GM19468 (cell line): ENCODE measurements around the gene CENPP.

ENCODE experiments used
- ATAC-seq: cut with Tn5 transposase; IDR thresholded peaks from one replicate; pipeline ENCODE4 v1.9.1; 2021; ENCODE audit warnings: mild to moderate bottlenecking, moderate library complexity, moderate number of reproducible peaks; ENCODE audit not compliant: unreplicated experiment; ENCODE audit errors: extremely low read depth

The CENPP gene

DNA sequence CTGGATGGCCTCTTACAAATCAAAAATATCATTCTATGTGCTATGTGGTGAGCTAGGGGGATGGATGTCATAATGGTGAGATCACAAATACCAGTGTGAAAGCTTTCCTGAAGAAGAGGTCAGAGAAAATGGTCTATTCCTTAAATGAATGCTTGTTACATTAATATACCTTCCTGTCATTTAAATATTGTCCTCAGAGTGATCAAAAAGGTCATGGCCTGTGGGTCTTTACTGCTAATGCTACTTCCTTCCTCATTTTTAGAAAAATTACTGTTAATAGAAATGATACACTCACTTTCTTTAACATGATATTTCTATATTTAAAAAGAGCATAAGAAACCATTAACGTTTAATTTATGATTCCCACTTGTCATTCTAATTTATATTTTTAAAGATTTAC is 88.8 kb downstream of the CENPP start:
- ATAC-seq = no peak

DNA sequence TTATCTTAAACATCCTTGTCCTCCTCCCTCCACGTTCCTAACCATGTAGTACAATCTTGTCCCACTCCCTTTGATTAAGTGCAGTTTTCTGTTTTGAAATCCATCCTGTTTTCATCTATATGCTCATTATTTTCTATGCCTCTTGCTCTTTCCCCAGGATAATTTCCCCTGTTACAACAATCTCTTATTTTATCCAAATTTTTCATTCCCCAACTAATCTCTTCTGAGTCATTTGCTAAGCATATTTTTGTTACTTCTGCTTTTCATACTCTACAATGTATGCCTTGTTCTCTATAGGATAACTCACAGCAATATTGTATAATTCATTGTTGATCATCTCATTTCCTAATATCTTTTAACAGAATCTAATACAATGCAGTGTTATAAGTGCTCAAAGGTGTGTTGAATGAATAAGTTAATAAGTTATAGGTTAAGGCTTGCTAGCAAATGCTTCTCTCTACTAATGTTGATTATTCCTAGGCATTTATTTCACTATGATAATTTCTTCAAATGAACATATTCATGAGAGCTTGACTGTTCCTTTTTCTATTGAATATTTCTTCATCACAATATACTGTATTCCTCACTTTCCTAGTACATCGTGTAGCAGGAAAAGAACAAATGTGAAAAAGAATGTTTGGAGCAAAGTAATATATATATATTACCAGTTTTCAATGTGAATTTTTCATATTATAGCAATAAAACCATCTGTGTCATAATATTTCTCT is 97.0 kb downstream of the CENPP start:
- ATAC-seq = no peak

DNA sequence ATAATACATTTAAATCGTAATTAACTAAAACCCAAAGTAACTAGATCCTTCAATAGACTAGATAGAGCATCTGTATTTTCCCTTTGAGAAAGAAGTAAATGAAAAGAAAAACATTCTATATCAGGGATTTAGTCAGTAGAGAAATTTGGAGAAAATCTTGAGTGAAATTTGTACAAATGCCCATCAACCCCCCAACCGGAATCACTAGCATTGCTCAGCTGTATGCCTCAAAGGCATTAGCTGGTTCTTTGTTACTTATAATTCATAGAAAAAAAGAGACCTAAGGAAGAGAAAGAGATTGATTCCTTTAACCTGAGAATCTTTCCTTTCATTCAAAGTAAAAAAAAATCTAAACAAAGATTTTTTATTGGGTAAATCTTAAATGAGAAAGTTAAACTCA is 97.9 kb downstream of the CENPP start:
- no peak for ATAC-seq

DNA sequence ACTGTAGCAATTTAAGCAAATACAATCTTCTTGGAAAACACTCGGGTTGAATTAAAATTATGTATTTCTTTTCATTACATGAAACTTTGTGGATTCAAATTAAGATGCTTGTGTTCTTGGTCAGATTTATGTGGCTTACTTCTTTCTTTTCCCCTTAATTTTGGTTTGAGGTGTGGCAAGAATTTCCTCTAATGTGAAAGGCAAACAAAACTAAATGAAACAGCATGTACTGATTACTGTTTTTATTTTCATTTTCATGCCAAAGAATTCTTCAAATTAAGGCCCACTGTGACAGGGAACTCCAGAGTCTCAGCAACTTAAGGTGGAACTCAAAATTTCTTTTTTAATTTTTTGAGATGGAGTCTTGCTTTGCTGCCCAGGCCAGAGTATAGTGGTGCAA is 98.6 kb downstream of the CENPP start, which contains the start of gene OMD:
OMD (minus strand) TSS at position 132 of the 400 bp plus-strand sequence. CDS start 6,913 bp downstream, outside the sequence.
- ATAC-seq = no peak

DNA sequence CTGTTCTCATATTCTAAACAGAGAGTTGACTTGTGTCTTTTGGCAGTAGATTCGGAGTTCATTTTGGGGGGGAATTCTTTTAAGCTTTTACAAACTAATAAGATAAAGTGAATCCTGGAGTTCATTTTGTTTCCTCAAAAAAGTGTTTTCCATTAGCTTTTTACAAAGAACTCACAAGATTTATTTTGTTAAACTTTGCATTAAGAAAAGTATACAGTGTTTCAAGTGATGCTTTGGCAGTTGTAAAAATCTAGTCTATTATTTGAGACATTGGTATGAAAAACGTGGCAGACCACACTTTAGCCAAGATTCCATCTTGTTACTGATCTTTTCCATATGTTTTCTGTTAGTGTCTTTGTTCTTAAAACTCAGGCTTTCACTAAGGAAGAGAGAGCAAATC is 99.7 kb downstream of the CENPP start:
- no peak for ATAC-seq

DNA sequence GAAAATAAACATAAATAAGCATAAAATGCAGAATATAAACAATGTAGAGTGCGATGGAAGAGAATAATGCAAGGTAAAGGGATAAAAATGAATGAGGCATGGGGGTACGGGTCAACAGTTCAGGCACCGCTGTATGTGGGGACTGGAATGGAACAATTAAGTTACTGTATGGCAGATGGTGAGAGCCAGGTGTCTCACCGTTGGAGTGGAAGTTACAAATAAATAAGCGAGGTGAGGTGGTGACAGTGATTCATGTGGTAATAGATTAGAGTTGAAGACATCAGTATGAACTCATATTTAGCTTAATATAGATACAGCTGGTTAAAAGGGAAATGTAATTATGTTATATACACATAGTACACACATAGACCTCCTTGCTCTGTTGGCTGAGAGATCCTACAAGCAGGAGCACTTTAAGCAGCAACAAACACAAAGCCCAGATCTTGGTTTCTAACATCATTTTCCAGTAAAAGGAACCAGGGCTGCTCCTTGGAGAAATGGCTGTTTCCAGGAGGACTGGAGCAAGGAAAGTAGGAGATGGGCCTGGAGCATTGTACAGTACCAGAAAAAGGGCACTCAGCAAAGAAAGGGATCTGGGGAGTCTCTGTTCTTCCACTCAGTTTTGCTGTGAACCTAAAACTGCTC is 100.9 kb downstream of the CENPP start:
- no peak for ATAC-seq

DNA sequence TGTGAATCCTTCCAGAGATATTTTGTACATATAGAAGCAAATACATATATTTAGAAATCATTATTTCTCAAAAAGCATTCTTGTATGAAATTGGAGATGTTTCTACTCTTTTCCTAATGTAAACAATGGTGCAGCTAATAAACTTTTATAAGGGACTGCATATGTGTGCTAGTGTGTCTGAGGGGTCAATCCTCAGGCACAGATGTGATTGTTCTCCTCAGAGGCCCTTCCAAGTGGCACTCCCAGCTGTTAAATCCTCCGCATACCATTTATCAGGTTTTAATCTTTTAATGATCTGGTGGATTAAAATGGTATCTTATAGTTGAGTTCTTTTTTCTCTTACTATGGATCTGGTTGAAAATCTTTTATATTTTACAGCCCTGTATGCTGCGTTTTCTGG is 104.1 kb downstream of the CENPP start:
- ATAC-seq = no peak

DNA sequence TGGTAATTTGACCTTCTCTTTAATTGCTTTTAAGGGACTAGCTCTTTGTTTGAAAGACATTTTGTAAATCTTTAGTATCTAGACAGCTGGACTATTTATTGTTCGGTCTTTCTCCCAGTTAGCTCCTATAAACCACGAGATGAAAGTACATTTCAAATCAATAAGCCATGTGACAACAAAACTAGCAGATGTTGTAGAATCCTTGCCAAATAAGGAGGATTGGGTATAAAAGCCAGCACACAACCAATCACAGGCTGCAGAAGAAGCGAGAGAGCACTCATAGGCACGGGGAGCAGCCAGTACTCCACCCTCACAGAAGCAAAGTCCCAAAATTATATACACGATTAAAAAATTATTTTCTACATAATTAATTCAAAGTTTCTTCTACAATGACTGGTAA is 106.6 kb downstream of the CENPP start:
- ATAC-seq = no peak

DNA sequence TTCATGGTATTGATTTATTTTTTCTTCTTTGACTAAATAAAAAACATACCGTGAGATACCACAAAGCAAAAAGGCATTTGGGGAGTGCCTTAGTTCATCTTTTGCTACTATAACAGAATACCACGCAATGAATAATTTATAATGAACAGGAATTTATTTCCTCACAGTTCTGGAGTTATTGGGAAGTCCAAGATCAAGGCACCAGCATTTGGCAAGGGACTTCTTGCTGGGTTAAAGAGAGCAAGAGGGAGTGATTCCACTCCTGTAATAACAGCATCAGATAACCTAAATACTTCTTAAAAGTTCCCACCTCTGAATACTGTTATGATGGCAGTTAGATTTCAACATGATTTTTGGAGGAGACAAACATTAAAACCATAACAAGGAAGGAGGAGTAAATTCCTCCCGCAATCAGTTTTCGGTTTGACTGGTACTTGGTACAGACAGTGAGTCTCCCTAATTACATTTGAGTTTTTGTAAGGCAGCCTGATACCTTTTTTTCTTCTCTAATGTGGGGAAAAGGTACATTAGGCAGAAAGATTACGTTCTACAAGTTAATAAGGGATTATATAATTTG is 107.3 kb downstream of the CENPP start:
- ATAC-seq = no peak

DNA sequence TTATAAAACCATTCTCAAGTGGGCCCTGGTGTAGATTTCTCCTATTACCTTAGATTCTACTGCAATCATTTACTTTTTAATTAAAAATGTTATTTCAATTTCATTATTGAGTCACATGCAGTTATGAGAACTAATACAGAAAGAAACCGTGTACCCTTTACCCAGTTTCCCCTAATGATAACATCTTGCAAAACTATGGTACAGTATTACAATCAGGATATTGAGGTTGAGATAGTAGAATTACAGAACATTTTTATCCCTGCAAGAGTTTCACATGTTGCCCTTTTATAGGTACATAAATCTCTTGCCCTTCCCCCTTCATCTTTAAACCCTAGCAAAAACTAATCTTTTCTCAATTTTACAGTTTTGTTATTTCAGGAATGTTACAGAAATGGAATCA is 109.5 kb downstream of the CENPP start:
- no peak for ATAC-seq

DNA sequence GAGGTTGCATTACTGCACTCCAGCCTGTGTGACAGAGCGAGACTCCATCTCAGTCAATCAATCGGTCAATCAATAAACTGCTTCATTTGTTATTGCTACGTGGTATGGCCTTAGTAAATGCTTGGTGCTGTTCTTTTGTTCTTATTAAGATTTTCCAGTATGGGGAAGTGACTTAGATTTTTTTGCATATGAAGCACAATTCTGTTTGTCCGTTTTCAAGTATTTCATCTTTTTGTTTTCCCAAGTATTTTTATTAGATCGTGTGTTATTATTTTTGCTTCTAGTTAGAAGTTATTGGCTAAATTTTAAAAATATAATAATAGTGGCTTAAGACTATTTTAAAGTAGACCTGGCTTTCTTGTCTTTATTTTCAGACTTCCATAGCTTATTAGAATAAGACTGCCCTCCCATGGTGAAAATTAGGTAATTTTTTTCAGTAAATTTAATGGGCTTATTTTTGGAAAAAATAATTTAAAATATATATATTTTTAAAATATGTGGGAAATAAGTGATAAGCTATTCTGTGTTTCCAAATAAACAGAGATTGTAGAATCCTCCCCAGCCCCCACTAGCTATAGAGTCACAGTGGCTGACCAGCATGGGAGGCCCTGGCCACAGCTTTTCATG is 113.3 kb downstream of the CENPP start:
- ATAC-seq = no peak

DNA sequence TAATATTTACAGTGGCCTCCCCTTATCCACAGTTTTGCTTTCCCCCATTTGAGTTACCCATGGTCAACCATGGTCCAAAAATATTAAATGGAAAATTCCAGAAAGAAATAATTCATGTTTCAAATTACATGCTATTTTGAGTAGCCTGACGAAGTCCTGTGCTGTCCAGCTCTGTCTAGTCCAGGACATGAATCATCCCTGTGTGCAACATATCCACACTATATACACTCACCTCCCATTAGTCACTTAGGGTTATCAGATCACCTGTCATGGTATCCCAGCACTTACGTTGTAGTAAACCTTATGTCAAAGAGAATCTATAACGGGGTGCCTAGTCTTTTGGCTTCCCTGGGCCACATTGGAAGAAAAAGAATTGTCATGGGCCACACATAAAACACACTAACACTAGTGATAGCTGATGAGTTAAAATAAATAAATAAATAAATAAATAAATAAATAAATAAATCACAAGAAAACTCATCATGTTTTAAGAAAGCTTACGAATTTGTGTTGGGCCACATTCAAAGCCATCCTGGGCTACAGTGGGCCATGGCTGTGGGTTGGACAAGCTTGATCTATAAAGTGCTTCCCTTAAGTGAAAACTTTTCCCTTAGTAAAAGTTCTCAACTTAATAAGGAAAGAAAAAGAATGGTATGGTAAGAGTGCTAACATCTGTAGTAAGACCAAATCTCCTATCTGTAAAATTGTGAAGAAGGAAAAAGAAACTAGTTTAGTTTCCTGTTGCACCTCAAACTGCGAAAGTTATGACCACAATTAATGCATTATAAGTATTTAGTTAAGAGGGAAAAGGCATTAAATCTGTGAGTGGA is 114.4 kb downstream of the CENPP start:
- ATAC-seq = no peak

DNA sequence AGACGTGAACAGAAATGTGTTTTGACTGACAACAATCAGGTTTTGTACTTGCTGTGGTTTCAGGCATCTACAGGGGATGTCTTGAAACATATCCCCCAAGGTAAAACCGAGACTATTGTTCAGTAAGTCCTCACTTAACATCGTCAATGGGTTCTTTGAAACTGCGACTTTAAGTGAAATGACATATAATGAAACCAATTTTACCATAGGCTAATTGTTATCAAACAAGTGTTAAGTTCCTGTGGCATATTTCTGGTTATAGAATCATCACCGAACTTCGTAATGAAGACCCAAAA is 114.9 kb downstream of the CENPP start:
- no peak for ATAC-seq

DNA sequence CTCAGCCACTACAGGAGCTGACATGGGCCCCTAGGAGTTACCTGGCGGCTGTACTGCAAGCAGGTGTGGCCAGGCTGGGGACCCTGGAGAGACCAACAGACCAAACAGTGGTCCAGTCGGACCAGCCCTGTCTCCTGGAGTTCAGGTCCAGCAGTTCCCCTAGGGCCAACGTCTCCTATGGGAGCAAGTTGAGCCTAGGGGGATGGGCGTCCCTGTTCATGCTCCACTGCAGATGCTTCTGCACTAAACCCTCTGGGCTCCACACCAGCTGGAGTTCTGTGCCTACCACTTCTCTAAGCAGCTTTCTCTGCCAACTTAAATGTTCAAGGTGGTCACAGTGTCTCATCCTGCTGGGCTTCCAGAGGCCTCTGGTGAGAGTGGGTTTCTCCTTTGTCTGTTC is 119.1 kb downstream of the CENPP start:
- ATAC-seq = no peak

DNA sequence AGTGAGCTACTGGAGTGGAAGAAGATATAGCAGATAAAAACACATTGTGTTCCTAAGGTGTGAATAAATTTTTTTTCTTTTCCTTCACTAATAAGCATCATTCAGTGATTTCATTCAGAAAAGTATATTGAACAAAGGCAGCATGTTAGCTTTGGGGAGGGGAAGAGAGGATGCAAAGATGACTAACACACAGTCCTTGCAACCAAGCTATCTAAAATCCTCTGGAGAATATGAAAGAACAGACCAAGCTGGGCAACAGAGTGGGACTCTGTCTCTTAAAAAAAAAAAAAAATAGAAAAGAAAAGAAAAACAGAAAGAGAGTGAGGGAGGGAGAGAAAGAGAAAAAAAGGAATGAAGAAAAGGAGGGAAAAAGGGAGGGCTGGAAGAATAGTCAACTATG is 120.8 kb downstream of the CENPP start:
- no peak for ATAC-seq

DNA sequence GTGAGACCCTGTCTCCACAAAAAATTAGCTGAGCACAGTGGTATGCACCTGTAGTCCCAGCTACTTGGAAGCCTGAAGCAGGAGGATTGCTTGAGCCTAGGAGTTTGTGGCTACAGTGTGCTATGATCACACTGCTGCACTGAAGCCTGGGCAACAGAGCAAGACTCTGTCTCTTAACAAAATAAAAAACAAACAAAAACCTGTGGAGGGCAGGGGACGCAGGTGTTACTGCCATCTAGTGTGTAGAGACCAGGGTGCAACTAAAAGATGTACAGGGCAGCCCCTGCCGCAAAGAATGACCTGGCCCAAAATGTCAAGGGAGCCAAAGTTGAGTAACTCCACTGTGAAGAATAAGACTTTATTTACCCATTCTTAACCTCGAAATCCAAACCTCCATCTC is 129.5 kb downstream of the CENPP start:
- ATAC-seq = no peak

DNA sequence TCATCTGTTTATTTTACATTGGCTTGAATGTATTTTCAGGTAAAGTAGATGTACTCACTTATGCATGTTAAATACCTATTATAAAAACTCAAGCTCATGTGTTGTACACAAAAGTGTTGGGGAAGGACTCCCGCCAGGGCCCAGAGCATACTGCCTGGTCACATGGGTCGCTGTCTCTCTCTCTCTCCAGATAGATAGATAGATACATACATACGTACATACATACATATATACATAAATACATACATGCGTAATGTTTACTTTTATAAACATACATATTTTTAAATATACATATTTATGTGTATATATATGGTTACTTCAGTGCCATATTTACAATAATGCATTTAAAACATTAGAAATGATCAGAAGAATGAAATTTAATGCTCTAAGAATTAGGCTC is 131.8 kb downstream of the CENPP start:
- no peak for ATAC-seq

DNA sequence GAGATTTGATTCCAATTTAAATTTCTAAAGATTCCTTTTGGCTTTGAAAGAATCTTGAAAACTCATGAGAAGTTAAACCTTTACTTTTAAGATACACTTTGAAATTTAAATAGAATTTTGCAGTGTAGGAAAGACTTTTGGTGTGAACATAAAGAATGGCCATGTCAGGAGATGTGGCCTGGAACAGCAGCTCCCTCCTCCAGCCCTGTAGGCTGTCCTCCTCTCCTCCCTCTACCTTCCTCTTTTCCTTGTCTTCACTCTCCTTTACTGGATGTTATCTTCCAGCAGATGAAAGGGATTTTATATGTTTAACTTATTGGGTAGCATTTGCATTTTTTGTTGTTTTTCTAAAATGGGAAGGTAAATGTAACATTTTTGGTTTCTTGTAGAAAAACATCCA is 137.6 kb downstream of the CENPP start:
- ATAC-seq = no peak

DNA sequence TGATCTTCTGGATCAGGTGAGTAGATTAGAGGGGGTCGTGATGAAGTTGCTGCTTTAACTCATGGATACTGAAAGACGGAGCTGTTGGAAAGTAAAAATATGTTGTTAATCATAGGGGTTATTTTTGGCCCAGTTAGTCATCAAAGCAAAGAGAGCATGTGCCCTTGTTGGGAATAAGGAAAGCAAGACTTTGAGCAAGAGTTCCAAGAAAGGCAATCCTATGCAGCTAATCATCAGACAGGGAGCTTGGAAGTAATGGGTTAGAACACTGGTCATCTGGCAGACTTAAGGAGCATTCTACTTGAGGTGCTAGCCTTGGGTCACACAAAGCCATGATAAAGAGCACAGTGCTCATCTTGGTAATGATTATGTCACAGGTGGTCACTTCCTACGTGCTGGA is 138.2 kb downstream of the CENPP start:
- ATAC-seq = no peak

DNA sequence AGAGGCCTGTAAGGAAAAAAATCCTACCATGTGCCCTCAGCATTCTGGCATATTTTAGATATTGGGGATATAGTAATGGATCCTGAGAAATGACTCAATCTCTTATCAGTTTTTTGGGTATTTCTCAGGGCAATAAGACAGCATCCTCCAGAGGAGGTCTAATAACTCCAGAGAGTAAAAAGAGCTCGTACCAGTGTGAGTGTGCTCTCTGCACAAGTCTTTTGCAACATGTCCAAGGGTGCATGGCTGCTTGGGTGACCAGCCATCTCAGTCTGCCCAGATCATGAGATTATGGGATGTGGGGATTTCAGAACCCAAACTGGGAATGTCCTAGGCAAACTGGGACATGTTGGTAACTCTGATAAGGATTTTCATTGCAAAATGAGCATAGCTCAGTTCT is 141.3 kb downstream of the CENPP start:
- no peak for ATAC-seq

DNA sequence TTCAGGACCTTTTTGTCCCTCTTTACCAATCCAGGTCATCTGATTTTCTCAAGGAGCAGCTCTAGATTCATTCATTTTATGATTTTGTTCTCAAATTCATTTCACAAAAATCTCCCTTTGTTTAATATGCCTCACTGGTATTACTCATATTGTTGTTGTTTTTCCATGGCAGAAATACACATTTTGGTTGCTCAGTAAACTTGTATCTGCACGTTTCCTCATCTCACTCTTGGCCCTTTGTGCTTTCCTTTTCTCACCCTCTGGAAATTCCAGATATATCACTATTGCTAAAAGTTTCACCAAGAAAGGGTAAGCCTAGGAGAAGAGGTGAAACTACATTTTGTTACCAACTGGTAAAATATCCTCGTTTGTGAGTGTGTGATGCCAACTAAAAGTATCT is 141.8 kb downstream of the CENPP start:
- ATAC-seq = no peak
